HG03439 (cell line): ENCODE results near the gene GSC2.

Experiments used
- ATAC-seq: cut with Tn5 transposase; IDR thresholded peaks from one replicate; pipeline ENCODE4 v1.9.1; 2021; ENCODE audit warnings: mild to moderate bottlenecking, moderate library complexity; ENCODE audit not compliant: unreplicated experiment

GSC2 gene

GRCh38 chr22:19136915-19137314, 13.2 kb downstream of the GSC2 start:
- ATAC-seq, result no peak

- ATAC-seq, result no peak
Measured at GRCh38 chr22:19134874-19135273, 15.2 kb downstream of the GSC2 start.

- ATAC-seq, result no peak
Measured at GRCh38 chr22:19134176-19134831, 15.8 kb downstream of the GSC2 start.

- ATAC-seq, result no peak
Measured at GRCh38 chr22:19133561-19133960, 16.5 kb downstream of the GSC2 start.

GRCh38 chr22:19132693-19133400, 17.2 kb downstream of the GSC2 start:
- no peak for ATAC-seq

- no peak for ATAC-seq
Measured at GRCh38 chr22:19132153-19132552, 17.9 kb downstream of the GSC2 start.

- ATAC-seq, result no peak
Measured at GRCh38 chr22:19131685-19132015, 18.4 kb downstream of the GSC2 start.

- ATAC-seq, result no peak
Measured at GRCh38 chr22:19130959-19131684, 19.0 kb downstream of the GSC2 start, which contains the start of gene TSSK2. TSSK2 (plus strand) TSS chr22:19131308; CDS start chr22:19131400, 92 bp downstream.

- no peak for ATAC-seq
Measured at GRCh38 chr22:19129871-19130270, 20.2 kb downstream of the GSC2 start.

- no peak for ATAC-seq
Measured at GRCh38 chr22:19128946-19129727, 21.0 kb downstream of the GSC2 start.

- no peak for ATAC-seq
Measured at GRCh38 chr22:19128009-19128401, 22.1 kb downstream of the GSC2 start.

- ATAC-seq, result no peak
Measured at GRCh38 chr22:19127329-19128008, 22.6 kb downstream of the GSC2 start.

- no peak for ATAC-seq
Measured at GRCh38 chr22:19126309-19127273, 23.5 kb downstream of the GSC2 start.

- no peak for ATAC-seq
Measured at GRCh38 chr22:19125474-19126308, 24.4 kb downstream of the GSC2 start.

- ATAC-seq, result no peak
Measured at GRCh38 chr22:19125011-19125410, 25.1 kb downstream of the GSC2 start.

- ATAC-seq, result no peak
Measured at GRCh38 chr22:19124377-19124776, 25.7 kb downstream of the GSC2 start.

- no peak for ATAC-seq
Measured at GRCh38 chr22:19123936-19124335, 26.2 kb downstream of the GSC2 start.

- ATAC-seq, result no peak
Measured at GRCh38 chr22:19122752-19123492, 27.2 kb downstream of the GSC2 start.
